Measurements from ENCODE around the gene AOPEP. TPM values are rescaled to one million over a fixed set of nuclear protein-coding genes. Genes with fewer than 3 reads are reported as not detected.

AOPEP gene
- polyA plus RNA-seq, 4 donors = 23.5 to 54.6 (median 50.4) TPM

DNA sequence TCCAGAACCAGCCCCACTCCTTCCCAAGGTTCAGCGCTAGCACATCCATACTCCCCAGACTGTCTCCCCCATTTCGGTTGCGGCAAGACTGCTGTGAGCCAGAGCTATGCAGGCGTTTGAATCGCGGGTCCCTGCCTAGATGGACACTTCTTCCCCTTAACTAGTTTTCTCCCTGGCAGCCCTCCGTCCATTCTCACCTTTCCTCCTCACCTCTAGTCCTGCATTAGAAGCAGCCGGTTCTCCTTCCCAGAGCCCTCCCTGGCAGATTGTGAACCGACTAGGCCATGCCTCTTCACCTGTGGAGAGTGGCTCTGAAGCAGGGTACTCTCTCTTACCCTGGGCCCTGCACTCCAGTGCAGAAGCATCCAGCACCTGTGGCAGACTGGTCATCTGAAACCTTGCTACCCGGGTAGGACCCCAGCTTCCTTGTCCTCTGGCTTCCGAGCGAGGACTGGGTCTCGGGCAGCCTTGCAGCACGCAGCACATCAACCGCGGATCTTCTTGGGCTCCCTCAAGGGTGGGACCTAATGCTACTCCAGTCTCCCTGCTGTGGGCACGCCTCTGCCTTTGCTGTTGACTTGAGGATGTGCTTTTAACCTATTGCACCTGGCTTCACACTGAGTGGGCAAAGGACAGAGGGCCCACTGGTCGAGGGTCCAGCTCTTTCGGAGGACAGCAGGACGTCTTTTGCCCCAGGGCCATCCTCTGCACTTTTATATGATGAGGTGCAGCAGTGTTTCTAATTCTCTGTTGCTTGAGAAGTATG is 183.6 kb downstream of the AOPEP start:
- no peak for DNase-seq (ENCODE audit: low read depth in 4 of 4, low spot score in 3 of 4)

- DNase-seq (ENCODE audit: low read depth in 4 of 4, low spot score in 3 of 4) = no peak
These were observed 184.7 kb downstream of the AOPEP start for GRCh38 chr9:94911211-94911610.

DNA sequence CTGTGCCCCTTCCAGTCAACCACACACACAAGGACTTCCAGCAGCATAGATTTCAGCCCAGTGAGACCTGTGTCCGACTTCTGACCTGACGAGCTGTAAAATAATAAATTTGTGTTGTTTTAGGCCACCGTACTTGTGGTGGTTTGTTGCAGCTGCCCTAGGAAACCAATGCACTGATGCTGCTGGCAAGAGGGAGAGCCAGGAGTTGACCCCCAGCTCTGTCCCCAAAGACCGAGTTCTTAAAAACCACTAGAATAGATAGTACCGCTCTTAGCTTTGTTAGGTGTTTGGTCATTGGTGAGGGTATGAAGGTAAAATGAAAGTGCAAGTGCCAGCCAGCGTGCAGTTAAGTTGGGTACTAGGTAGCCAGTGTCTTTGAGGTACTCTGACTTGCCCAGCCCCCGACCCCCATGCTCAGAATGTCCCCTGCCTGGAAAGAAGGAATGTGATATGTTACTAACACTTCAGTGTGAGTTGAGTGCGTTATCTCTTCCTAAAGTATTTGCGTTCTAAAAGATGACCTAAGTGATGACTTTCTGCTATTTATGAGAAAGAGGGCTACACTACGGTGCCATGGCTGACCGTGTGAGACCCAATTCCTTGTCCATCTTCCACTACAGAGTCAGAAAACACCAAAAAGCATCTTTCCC is 185.6 kb downstream of the AOPEP start:
- DNase-seq (ENCODE audit: low read depth in 4 of 4, low spot score in 3 of 4) = no peak

DNA sequence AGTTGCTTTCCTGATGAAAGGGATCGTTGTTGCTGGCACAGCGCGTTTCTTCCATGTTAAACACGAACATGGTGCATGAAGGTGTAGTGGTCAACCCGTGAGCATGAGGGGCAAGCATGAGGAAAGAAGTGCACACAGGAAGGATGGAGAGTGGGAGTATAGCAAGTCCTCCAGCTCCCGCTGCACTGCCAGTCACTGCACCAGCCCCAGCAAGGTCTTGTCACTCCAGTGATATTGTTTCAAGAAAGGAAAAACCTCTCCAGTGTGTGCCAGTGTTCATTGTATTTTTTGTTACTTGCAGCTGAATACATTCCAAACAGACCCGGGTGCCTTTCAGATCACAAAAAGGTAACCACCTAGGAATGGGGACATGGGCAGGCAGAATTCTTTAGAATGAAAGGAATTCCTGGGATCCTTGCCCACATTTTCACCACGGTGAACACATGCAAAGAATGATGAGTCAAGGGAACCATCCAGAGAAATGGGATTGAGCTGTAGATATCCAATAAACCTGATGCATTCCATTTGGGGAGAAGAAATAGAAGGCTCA is 186.3 kb downstream of the AOPEP start:
- DNase-seq (ENCODE audit: low read depth in 4 of 4, low spot score in 3 of 4) = no peak

DNA sequence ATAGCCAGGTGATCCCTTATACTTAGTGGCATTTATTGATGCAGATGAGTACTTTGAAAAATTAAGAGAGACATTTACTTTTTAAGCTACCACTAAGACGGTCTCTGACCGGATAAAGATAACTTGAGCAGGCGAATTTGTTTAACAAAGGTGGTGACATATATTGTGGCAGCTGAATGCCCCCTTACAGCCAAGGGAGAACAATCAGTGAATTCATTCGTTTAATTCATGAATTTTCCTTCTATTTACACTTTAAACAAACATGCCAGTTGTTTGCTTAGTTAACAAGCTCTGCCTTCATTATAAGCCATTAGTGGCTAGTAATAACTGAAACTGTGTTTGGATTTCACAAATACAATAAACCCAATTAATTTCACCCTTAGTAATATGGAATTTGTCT is 187.1 kb downstream of the AOPEP start:
- no peak for DNase-seq (ENCODE audit: low read depth in 4 of 4, low spot score in 3 of 4)

- DNase-seq (ENCODE audit: low read depth in 4 of 4, low spot score in 3 of 4) = no peak
These were observed 189.3 kb downstream of the AOPEP start for GRCh38 chr9:94915476-94916450.

- no peak for DNase-seq (ENCODE audit: low read depth in 4 of 4, low spot score in 3 of 4)
These were observed 190.5 kb downstream of the AOPEP start for GRCh38 chr9:94916956-94917355.

DNA sequence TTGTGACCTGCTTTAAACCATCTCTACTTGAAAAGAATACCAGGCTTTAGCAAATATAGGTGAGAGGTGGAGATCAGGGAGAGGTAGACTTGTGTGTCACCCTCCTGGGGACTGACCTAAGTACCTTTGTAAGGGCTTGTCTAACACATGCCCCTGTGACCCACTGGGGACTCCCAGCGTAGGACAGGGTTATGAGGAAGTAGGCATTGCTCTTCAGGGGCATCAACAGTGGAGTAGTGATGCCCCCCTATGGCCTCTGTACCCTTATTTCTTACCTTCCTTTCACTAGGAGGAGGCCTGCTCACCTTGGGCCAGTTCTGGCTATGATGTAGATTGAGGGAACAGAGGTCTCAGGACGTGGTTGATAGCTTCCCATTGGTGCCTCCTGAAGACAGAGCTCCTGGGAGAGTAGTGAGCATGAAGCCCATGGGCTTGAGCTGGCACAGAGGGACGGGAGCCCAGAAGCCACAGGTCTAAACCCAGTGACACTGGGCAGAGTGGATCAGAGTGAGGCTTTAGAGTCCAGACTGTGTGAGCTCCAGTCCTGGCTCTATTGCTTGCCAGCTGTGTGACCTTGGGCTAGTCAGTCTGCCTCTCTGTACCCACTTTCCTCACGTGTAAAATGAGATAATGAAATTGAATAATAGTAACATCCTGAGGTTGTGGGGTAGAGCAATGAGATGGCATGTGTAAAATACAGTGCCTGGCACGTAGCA is 191.7 kb downstream of the AOPEP start:
- DNase-seq (ENCODE audit: low read depth in 4 of 4, low spot score in 3 of 4) = no peak

- no peak for DNase-seq (ENCODE audit: low read depth in 4 of 4, low spot score in 3 of 4)
These were observed 193.0 kb downstream of the AOPEP start for GRCh38 chr9:94919376-94920098.

- DNase-seq (ENCODE audit: low read depth in 4 of 4, low spot score in 3 of 4) = no peak
These were observed 194.1 kb downstream of the AOPEP start for GRCh38 chr9:94920420-94921091.

DNA sequence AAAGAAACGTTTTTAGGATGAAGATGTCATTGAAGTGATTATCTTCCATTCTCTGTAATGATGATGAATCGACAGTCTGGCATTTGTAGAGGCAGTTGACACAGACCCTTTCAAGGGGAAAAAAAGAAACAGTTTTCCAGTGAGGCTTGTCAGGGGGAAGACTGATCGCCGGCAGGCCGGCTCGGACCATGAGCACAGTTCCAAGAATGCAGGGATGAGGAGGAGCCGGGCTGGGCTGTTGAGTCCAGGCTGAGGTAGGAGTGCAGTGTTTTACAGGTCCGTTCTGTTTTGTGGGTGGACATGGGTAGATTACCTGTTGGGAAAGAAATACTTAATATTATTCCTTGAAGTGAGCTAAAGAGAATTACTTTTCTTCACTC is 194.6 kb downstream of the AOPEP start:
- no peak for DNase-seq (ENCODE audit: low read depth in 4 of 4, low spot score in 3 of 4)

GRCh38 chr9:94921656-94922055 is 195.2 kb downstream of the AOPEP start:
- no peak for DNase-seq (ENCODE audit: low read depth in 4 of 4, low spot score in 3 of 4)

GRCh38 chr9:94922098-94922607 is 195.7 kb downstream of the AOPEP start:
- DNase-seq (ENCODE audit: low read depth in 4 of 4, low spot score in 3 of 4) = no peak

DNA sequence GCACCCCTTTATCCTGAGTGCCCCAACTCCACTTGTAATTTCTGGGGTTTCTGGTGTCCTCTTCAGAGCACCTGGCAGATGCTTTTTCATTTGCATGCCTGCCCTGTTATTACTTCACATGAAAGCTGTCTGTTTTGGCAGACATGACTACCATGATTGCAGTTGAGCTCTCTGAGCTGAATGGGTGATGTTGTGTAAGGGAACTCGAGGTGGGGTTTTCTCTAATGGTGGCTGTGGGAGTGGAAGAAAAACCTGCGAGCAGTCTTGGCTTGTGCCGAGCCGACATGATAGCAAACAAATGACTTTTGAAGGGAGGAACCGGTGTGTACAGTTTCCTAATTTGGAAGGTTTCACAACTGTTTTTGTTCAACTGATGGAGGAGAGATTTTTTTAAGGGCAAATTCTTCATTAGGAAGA is 196.2 kb downstream of the AOPEP start:
- DNase-seq (ENCODE audit: low read depth in 4 of 4, low spot score in 3 of 4) = no peak

DNA sequence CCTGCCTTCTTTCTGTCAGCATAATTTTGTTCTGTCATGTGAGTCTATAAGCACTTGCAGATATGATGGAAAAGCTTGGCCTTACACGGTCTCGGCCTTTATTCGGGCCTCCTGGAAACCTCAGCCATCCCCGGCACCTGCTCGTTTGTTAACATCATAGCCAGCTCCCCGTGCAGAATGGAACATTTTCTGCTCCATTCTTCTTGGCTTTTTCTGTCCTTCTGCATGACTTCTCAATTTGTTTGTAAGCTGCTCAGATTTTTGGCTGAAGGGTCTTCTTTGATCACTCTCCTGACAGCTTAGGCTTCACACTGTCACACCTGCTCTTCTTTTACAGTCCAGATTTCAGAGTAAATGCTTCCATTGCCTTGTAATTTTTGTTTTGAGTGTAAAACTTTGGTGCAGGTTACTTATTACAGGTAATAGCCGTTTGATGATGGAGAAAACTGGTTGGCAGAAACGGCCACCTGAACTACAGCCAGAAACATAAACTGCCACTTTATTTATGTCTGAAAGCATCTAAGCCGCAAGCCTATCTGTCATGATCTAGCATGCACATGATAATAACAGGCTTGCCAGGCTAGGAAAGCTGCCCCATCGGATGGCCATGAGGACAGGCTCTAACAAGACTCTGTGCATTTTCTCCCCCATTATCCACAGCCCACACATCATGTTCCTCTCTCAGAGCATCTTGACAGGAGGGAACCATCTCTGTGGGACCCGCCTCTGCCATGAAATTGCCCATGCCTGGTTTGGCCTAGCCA is 197.0 kb downstream of the AOPEP start:
- DNase-seq (ENCODE audit: low read depth in 4 of 4, low spot score in 3 of 4) = no peak

- no peak for DNase-seq (ENCODE audit: low read depth in 4 of 4, low spot score in 3 of 4)
These were observed 199.4 kb downstream of the AOPEP start for GRCh38 chr9:94925751-94926430.

- no peak for DNase-seq (ENCODE audit: low read depth in 4 of 4, low spot score in 3 of 4)
These were observed 199.9 kb downstream of the AOPEP start for GRCh38 chr9:94926431-94926800.

Data from left renal pelvis (tissue), 4 donors.